ENCODE data around the gene VGLL4. TPM values are rescaled to one million over a fixed set of nuclear protein-coding genes. Genes with fewer than 3 reads are reported as not detected.
"Not testable (repeated sequence)": the region's sequence is repeated elsewhere in the genome, so short reads cannot be mapped to it uniquely, and the experiment has no call there.

VGLL4 gene
- total RNA-seq, 3 donors from 2014 or later, result 26.0 to 30.0 (median 28.5) TPM

DNA sequence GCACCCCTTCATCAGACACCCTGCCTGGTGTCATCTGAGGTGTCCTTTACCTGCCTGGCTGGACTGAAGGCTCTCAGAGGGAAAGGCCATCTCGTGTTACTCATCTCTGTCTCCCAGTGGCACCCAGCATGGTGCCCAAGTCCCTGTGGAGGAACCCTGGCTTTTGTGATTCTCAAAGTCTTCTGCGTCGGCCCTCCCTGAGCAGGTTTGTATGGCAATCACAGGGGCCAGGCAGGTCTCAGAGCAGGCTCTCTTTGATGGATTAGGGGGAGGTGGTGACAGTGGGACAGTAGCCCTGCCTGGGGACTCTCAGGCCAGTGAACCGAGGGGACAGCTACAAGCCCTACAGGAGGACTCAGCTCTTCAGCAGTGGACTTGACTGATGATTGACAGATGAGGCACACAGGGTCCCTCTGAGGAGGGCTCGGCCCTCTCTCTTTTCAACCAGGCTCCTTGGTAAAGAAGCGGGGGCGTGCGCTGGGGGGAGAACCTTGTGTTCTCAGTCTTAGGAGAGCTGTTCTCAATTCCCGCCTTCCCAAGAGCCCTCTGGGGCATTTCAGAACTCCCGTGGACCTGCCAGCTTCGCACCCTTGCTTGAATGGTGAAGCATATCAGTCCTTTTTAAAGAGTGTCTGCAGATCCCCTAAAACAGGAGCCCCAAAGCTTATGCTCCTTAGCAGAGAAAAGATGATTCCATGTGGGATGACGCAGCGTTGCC, 108.3 kb downstream of the VGLL4 start:
- no peaks in the 10 kb centered on the region for H3K4me1 Mint-ChIP-seq (ENCODE audit: low read depth)
- H3K9me3 Mint-ChIP-seq, result no peaks in the 10 kb centered on the region
- no peaks in the 10 kb centered on the region for H3K27me3 Mint-ChIP-seq (ENCODE audit: low read depth)
- H3K36me3 Mint-ChIP-seq (ENCODE audit: insufficient read depth), result no peaks in the 10 kb centered on the region
- H3K4me3 Mint-ChIP-seq, result no peak overlapping the region
- no peak for DNase-seq
- ATAC-seq, result no peak

DNA sequence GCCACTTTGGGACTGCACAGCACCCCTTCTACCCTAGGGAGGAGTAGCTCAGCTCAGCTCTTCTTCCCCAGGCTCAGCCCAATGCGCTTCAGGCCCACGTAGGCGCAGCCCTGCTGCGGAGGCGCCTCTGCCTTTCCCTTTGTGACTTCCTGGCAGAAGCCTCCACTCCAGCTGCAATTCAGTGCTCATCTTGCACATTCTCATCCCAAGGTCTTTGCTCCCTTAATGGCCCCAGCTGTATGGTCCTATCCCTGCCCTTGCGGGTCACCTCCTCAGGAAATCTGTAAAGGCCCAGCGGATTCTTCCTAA, 109.0 kb downstream of the VGLL4 start:
- Mint-ChIP-seq H3K9me3 (no peaks in the 10 kb centered on the region), H3K4me3 (no peak overlapping the region), H3K36me3 (ENCODE audit: insufficient read depth) (no peaks in the 10 kb centered on the region), H3K4me1 (ENCODE audit: low read depth) (no peaks in the 10 kb centered on the region), H3K27me3 (ENCODE audit: low read depth) (no peaks in the 10 kb centered on the region)
- ATAC-seq, result no peak
- DNase-seq, result no peak

DNA sequence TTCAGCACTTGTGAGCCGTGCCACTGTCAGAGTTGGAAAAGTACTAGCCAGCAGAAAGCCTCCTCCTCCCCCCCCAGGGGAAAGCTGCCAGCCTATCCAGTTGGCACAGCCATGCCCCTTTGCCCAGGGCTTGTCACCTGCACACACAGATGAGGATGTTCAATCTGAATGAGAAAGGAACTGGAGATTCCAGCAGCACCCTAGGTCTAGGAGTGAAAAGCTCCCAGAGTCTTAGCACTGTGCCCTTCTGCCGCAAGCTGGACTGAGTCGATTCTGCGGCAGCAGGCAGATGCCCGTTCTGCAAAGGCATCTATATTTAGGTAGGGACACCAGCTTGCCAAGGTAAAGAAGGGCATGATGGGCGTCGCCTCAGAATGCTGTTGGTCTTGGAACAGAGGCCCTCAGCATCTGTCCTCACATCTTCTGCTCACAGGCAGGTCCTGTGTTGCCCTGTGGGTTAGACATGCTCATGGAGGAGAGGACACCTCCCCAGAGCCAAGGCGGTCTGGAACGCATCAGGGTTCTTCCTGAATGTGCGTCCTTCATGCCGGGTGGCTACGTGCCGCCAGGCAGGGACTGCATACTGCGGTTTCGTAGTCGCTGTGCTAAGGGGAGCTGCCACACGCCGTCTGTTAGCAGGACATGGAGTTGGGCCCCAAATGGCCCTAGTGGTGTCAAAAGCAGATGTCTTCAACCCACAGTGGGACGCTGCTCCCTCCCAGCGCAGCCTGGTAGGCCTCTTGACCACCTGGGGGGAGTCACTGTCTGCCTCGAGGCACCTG, 109.5 kb downstream of the VGLL4 start:
- no peaks in the 10 kb centered on the region for H3K36me3 Mint-ChIP-seq (ENCODE audit: insufficient read depth)
- no peak overlapping the region for H3K4me3 Mint-ChIP-seq
- no peaks in the 10 kb centered on the region for H3K27me3 Mint-ChIP-seq (ENCODE audit: low read depth)
- no peaks in the 10 kb centered on the region for H3K4me1 Mint-ChIP-seq (ENCODE audit: low read depth)
- H3K9me3 Mint-ChIP-seq, result no peaks in the 10 kb centered on the region
- DNase-seq (no peak), ATAC-seq (no peak)

DNA sequence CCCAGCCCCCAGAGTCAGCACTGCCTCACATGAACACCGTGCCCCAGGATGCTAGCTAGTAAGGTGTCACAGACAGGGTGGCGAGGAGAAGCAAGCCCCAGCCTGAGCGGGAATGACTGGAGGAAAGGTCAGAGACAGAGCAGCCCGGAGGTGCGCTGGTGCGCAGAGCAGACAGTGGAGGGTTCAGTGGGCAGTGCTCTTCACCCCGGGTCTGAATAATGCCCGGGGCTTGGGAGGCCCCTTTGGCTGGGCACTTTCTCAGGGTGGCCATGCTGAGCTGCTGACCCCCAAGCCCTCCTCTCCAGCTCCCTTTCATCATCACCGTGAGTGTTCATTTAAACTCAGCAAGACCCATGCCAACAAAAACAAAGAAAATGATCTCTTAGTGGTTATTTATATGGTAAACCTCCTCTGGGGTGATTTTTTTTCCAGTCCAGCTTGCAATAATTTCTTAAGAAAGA, 110.8 kb downstream of the VGLL4 start:
- no peak for DNase-seq
- H3K9me3 Mint-ChIP-seq, result no peaks in the 10 kb centered on the region
- ATAC-seq, result no peak
- H3K36me3 Mint-ChIP-seq (ENCODE audit: insufficient read depth), result peaks cover 2% of the 10 kb centered on the region
- no peak overlapping the region for H3K4me3 Mint-ChIP-seq
- H3K4me1 Mint-ChIP-seq (ENCODE audit: low read depth), result no peaks in the 10 kb centered on the region
- H3K27me3 Mint-ChIP-seq (ENCODE audit: low read depth), result no peaks in the 10 kb centered on the region

DNA sequence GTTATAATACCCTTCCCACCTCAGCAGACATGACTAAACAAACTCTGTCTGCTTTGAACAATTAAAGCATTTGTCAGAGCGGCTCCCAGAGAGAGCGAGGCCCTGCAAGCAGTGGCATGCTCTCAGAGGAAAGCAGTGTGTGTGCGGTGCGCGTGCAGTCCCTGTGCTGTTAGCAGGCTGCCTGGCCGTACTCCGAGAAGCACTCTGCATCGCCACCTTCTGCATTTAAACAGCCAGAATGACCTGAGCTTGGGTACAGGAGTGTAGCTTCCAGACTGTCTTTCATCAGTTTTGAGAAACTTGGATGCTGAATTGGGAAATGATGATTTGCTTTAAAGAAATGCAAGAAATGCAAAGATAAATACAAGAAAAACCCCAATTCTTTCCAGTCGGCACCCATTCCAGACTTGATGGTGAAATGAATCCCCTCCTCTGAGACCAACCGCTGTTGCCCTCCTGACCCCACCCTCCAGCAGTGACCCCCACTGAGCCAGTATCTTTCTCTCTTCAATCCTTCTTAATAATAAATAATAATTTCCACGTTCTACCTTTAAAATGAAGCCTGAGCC, 113.5 kb downstream of the VGLL4 start:
- DNase-seq (no peak), ATAC-seq (no peak)
- Mint-ChIP-seq H3K4me3 (no peak overlapping the region), H3K4me1 (ENCODE audit: low read depth) (no peaks in the 10 kb centered on the region), H3K36me3 (ENCODE audit: insufficient read depth) (peaks cover 8% of the 10 kb centered on the region), H3K9me3 (peaks cover 3% of the 10 kb centered on the region), H3K27me3 (ENCODE audit: low read depth) (no peaks in the 10 kb centered on the region)

DNA sequence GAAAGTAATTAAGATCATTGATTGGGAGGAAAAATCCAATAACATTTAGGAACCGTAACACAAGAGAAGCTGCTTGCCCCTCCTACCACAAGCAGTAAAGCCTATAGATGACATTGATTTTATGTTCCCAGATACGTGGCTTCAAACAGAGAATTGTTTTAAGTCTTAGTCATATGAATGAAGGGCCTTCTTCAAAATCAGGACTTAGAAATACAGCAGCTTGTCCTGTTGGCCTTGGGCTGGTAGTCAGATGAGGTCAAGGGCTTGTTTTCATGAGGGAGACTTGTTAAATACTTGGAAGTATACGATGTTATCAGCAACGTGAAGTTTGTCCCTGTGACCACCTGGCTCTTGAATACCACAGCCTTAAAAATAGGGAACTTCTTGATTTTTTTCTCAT, 114.4 kb downstream of the VGLL4 start:
- Mint-ChIP-seq H3K4me1 (ENCODE audit: low read depth) (no peaks in the 10 kb centered on the region), H3K27me3 (ENCODE audit: low read depth) (no peaks in the 10 kb centered on the region), H3K36me3 (ENCODE audit: insufficient read depth) (peaks cover 8% of the 10 kb centered on the region), H3K9me3 (peaks cover 3% of the 10 kb centered on the region), H3K4me3 (no peak overlapping the region)
- no peak for DNase-seq
- no peak for ATAC-seq

DNA sequence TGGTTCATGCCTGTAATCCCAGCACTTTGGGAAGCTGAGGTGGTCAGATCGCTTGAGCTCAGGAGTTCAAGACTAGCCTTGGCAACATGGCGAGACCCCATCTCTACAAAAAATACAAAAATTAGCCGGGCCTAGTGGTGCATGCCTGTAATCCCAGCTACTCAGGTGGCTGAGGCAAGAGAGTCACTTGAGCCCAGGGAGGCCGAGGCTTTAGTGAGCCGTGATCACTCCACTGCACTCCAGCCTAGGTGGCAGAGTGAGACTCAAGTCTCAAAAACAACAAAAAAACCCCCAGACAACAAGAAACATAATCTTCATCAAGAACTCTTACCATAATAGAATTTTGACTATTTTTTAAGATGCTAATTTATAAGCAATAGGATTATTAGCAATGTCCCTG, 117.6 kb downstream of the VGLL4 start:
- H3K36me3 Mint-ChIP-seq (ENCODE audit: insufficient read depth), result peaks cover 11% of the 10 kb centered on the region
- ATAC-seq; H3K9me3 Mint-ChIP-seq; H3K27me3 Mint-ChIP-seq (ENCODE audit: low read depth); H3K4me1 Mint-ChIP-seq (ENCODE audit: low read depth); H3K4me3 Mint-ChIP-seq; DNase-seq: not testable (repeated sequence)

DNA sequence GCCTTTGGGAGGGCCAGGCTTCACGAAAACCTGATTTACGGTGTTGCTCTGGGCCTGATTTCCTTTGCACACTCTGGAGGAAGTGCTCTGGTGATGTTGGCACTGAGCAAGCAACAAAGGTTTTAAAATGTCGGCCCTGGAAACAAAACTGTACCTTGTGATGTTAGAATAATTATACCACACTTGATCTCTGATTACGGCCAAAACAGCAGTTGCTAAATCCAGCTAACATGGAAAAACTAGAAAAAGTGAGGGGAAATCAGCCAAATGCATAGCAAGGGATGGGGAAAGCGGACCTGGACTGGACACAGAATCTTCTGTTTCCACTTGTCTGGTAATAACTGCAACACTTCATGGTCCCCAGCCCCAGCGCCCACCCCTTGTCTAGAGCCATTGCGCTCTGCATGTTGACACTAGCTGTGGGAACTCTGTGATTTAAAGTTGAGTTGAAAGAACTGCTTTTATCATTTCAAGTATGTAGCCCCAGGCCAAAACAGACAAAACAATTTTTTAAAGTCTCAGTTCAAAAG, 120.1 kb downstream of the VGLL4 start:
- no peak overlapping the region for H3K4me3 Mint-ChIP-seq
- DNase-seq (no peak), ATAC-seq (no peak)
- no peaks in the 10 kb centered on the region for H3K27me3 Mint-ChIP-seq (ENCODE audit: low read depth)
- H3K36me3 Mint-ChIP-seq (ENCODE audit: insufficient read depth), result peaks cover 14% of the 10 kb centered on the region
- H3K9me3 Mint-ChIP-seq, result peaks cover 3% of the 10 kb centered on the region
- peaks cover 2% of the 10 kb centered on the region for H3K4me1 Mint-ChIP-seq (ENCODE audit: low read depth)

DNA sequence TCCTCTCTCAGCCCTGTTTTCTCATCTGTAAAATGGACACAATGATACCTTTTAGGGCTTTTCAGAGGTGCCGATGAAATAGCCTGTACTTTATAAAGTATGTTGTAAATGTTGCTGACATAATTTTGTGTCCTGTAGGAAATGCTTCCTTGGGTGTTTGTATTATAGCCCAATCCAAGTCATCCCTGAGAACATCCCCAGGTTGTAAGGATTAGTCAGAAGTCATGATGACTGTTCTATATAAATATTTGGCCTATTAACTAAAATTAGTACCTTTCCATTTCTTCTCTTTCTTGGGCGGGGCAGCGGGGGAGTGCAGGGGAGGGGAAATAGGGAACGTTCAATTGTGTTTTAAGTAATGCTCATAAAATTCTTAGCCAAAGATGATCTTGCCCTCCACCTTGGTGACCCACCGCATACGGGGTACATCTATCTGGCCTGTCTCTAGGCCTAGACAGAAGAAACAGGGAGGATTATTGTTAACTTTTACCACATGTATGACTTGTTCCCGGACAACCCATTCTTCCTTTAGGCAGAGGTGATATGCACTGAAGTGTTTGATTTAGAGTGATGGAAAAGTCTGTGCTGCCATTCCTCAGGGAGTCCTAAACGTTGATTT, 120.7 kb downstream of the VGLL4 start:
- ATAC-seq (no peak), DNase-seq (no peak)
- Mint-ChIP-seq H3K4me1 (ENCODE audit: low read depth) (peaks cover 2% of the 10 kb centered on the region), H3K4me3 (no peak overlapping the region), H3K9me3 (peaks cover 3% of the 10 kb centered on the region), H3K27me3 (ENCODE audit: low read depth) (no peaks in the 10 kb centered on the region), H3K36me3 (ENCODE audit: insufficient read depth) (peaks cover 12% of the 10 kb centered on the region)

DNA sequence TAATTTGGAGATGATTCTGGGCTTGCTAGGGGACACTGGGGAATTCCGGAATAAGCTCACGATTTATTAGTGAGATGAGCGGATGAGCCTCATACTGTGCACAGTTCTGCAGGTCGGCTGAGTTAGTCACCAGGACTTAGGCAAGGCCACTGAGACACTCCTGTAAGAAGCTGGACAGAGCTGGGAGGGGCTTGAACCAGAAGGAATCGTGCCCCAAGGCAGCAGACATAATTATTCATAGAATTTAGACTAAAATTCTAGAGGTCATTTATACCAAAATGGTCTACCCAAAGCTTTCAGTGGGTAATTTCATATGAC, 121.4 kb downstream of the VGLL4 start:
- peaks cover 2% of the 10 kb centered on the region for H3K4me1 Mint-ChIP-seq (ENCODE audit: low read depth)
- peaks cover 7% of the 10 kb centered on the region for H3K36me3 Mint-ChIP-seq (ENCODE audit: insufficient read depth)
- DNase-seq, result no peak
- ATAC-seq, result no peak
- H3K27me3 Mint-ChIP-seq (ENCODE audit: low read depth), result no peaks in the 10 kb centered on the region
- H3K4me3 Mint-ChIP-seq, result no peak overlapping the region
- peaks cover 2% of the 10 kb centered on the region for H3K9me3 Mint-ChIP-seq

DNA sequence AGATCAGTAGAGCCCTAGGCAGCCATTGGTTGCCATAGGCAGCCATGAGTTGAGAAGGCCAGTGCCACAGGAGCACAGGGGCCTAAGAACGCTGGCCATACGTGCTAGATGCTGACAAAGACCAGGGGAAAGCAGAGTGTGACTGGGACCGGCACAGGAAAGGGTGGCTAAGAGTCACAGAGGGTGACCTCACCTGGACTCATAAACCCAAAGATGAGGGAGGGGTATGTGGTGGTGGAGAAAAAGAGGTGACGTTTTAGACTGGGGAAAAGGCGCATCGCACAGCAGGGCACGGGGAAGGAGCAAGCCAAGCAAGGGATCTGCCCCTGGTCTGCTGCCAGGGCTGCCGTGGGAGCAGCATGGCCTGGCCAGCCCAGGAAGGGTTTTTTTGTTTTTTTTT, 122.5 kb downstream of the VGLL4 start:
- Mint-ChIP-seq H3K4me1 (ENCODE audit: low read depth) (peaks cover 2% of the 10 kb centered on the region), H3K27me3 (ENCODE audit: low read depth) (no peaks in the 10 kb centered on the region), H3K36me3 (ENCODE audit: insufficient read depth) (peaks cover 6% of the 10 kb centered on the region), H3K9me3 (no peaks in the 10 kb centered on the region), H3K4me3 (no peak overlapping the region)
- no peak for ATAC-seq
- DNase-seq, result no peak

DNA sequence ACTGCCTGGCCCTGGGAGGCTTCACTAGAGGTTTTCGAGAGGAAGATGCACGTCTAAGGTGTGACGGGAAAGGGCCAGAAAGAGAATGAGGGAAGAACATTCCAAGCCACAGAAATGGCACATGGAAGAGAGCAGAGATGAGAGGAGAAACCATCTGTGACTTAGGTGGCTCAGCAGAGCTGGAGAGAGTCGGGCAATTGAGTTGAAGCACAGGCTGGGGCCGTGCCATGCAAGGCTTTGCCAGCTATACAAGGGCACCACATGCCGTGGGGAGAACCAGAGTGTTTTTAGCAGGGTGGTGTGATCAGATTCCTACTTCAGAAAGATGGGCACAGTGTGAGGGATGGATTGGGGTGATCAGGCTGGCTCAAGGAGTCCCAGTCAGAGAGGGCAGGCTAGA, 126.1 kb downstream of the VGLL4 start:
- H3K4me3 Mint-ChIP-seq, result no peak overlapping the region
- peaks cover 9% of the 10 kb centered on the region for H3K36me3 Mint-ChIP-seq (ENCODE audit: insufficient read depth)
- ATAC-seq, result no peak
- no peak for DNase-seq
- H3K9me3 Mint-ChIP-seq, result no peaks in the 10 kb centered on the region
- peaks cover 2% of the 10 kb centered on the region for H3K4me1 Mint-ChIP-seq (ENCODE audit: low read depth)
- H3K27me3 Mint-ChIP-seq (ENCODE audit: low read depth), result no peaks in the 10 kb centered on the region

DNA sequence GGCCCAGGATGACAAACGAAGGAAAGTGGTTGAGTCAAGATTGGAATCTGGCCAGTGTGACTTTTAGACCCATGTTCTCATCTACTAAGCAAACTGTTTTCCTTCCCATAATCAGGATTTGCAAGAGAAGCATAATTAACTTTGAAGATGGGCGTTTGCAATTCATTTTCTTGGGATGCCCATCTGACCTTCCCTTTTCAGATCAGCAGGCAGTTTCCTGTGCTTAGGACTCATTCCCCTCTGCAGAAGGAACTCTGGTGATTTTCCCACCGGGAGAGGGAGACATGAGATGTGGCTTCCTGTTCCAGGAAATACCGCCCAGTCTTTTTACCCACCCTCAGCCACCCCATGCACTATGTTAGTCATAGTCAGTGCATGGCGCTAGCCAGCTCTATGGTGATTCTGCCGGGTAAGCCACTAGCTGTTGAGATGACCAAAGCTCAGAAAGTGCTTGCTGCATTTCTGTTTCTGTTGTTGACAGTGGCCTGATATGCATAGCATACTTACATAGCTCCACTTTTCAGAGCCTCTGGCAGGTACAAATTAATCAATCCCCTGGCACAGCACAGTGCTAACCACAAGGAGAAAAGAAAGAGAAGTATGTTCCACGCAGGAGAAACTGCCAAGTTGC, 129.4 kb downstream of the VGLL4 start:
- no peaks in the 10 kb centered on the region for H3K9me3 Mint-ChIP-seq
- no peaks in the 10 kb centered on the region for H3K27me3 Mint-ChIP-seq (ENCODE audit: low read depth)
- no peak for ATAC-seq
- peaks cover 13% of the 10 kb centered on the region for H3K36me3 Mint-ChIP-seq (ENCODE audit: insufficient read depth)
- no peak overlapping the region for H3K4me3 Mint-ChIP-seq
- no peak for DNase-seq
- H3K4me1 Mint-ChIP-seq (ENCODE audit: low read depth), result peaks cover 2% of the 10 kb centered on the region

DNA sequence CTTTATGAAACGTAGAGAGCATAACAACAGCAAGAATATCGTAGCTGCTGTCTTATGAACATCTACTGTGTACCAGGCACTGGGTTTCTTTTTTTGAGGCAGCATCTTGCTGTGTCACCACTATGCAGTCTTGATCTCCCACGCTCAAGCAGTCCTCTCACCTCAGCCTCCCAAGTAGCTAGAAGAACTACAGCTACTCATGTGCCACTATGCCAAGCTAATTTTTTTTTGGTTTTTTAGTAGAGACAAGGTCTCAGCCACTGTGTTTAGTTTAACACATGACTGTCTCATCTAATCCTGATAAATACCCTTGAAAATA, 129.9 kb downstream of the VGLL4 start:
- Mint-ChIP-seq H3K36me3 (ENCODE audit: insufficient read depth) (peaks cover 13% of the 10 kb centered on the region), H3K4me1 (ENCODE audit: low read depth) (peaks cover 2% of the 10 kb centered on the region), H3K4me3 (no peak overlapping the region), H3K27me3 (ENCODE audit: low read depth) (no peaks in the 10 kb centered on the region), H3K9me3 (no peaks in the 10 kb centered on the region)
- ATAC-seq, result no peak
- no peak for DNase-seq

Data from activated T-cell treated with anti-CD3 and anti-CD28 coated beads, Interleukin-2, amount 50 U/mL, for 4 hours (primary cell).